Erythroblast (primary cell): Measurements from ENCODE around the gene TFAM.

Source experiments
- GATA1 ChIP-seq: IDR thresholded peaks from 2 replicates; pipeline ENCODE4 v1.6.1; 2011; ENCODE audit warnings: low read depth, mild to moderate bottlenecking, control low read depth, low read length, moderate library complexity
- POLR2A ChIP-seq: IDR thresholded peaks from 2 replicates; pipeline ENCODE4 v1.6.1; 2011; ENCODE audit warnings: mild to moderate bottlenecking, low read length

DNA sequence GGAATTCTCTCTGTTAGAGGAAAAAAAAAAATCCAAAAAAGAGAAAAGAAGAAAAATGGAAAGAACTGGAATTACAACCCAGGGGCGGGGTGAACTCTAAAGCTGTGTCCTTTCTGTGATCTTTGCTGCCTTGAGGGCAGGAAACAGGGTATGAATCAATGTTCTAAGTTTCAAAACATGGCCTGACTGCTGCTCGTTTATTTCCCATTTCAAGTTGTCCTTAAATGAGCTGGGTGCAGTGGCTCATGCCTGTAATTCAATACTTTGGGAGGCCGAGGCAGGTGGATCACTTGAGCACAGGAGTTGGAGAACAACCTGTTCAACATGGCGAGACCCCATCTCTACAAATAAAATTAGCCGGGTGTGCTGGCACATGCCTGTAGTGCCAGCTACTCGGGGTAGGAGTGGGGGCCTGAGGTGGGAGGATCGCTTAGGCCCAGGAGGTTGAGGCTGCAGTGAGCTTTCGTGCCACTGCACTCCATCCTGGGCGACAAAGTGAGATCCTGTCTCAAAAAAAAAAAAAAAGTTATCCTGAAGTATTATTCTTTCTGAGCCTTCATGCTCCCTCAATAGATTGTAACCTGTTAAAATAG, 24.7 kb upstream of the TFAM start:
- TF ChIP-seq POLR2A, result no peak
- TF ChIP-seq GATA1, result no peak
